ENCODE measurements around the gene DNAH3.
"Not testable (repeated sequence)": the region's sequence is repeated elsewhere in the genome, so short reads cannot be mapped to it uniquely, and the experiment has no call there.

The DNAH3 gene

GRCh38 chr16:21120976-21121520 is 29.6 kb downstream of the DNAH3 start:
- no peak for DNase-seq (ENCODE audit: low spot score)

DNA sequence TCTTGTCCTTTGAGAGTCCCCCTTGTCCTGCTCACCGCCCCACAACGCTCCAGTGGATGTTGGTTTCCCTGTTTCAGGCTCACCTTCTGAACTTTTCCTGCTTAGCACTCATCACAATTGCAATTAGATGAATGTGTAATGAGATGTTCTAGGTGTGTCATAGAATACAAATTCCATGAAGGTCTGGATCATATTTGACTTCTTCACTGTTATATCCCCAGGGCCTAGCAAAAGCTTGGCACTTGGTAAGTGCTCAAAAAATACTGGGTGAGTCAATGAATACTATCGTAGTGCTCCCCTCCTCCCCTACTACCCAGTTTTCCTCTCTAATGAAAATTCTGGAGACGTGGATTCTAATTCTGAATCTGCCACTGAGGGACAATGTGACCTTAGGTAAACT is 33.1 kb downstream of the DNAH3 start:
- DNase-seq (ENCODE audit: low spot score): no peak

- peak; percentile 88 for DNase-seq (ENCODE audit: low spot score)
These were observed 34.4 kb downstream of the DNAH3 start for GRCh38 chr16:21116148-21116693.

- not testable (repeated sequence) for DNase-seq (ENCODE audit: low spot score)
These were observed 35.1 kb downstream of the DNAH3 start for GRCh38 chr16:21115551-21115950.

- no peak for DNase-seq (ENCODE audit: low spot score)
These were observed 46.4 kb downstream of the DNAH3 start for GRCh38 chr16:21103941-21104860.

GRCh38 chr16:21101631-21102420 is 48.8 kb downstream of the DNAH3 start:
- DNase-seq (ENCODE audit: low spot score): peak; percentile 38

DNA sequence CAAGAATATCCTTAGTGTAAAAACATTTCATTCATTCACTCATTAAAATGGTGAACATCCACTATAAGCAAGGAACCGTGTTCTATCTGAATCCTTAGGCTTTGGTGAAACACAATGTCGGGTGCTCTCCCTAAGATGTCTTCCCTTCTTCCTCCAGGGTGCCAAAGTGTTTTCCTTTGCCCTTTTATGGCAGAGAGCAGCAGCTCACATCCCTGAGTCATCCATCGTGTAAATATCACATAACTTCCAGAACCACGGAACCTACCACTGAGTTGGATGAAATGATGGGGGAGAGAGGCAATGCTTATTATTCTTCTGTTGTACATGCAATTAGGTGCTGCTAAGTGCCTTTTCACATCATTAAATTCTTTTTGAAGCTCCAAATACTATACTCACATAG is 50.2 kb downstream of the DNAH3 start:
- DNase-seq (ENCODE audit: low spot score): no peak

- DNase-seq (ENCODE audit: low spot score): no peak
These were observed 53.5 kb downstream of the DNAH3 start for GRCh38 chr16:21097151-21097550.

GRCh38 chr16:21094719-21095118 is 55.9 kb downstream of the DNAH3 start:
- DNase-seq (ENCODE audit: low spot score): not testable (repeated sequence)

GRCh38 chr16:21092951-21093350 is 57.7 kb downstream of the DNAH3 start:
- DNase-seq (ENCODE audit: low spot score): no peak

GRCh38 chr16:21088646-21089538 is 61.8 kb downstream of the DNAH3 start:
- DNase-seq (ENCODE audit: low spot score): no peak

- no peak for DNase-seq (ENCODE audit: low spot score)
These were observed 62.5 kb downstream of the DNAH3 start for GRCh38 chr16:21088143-21088542.

DNA sequence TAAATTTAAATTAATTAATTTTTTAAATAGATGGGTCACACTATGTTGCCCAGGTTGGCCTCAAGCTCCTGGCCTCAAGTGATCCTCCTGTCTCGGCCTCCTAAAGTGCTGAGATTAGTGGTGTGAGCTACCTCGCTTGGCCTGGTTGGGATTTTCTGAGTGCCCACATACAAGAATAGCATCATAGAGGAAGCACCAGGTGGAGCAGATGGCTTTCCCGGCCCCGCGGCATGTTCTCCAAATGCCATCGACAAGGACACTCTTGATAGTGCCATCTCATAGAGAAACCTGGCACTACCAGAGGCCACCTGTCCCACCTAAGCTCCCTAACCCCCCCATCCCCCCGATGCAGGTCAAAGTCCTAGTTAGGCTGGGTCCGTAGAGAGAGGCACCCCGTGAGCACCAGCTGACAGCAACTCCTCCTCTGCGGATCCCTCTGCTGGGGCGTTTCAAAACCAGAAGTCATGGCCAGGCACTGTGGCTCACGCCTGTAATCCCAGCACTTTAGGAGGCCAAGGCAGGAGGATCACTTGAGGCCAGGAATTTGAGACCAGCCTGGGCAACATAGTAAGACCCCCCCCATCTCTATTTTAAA is 65.9 kb downstream of the DNAH3 start:
- DNase-seq (ENCODE audit: low spot score): no peak

DNA sequence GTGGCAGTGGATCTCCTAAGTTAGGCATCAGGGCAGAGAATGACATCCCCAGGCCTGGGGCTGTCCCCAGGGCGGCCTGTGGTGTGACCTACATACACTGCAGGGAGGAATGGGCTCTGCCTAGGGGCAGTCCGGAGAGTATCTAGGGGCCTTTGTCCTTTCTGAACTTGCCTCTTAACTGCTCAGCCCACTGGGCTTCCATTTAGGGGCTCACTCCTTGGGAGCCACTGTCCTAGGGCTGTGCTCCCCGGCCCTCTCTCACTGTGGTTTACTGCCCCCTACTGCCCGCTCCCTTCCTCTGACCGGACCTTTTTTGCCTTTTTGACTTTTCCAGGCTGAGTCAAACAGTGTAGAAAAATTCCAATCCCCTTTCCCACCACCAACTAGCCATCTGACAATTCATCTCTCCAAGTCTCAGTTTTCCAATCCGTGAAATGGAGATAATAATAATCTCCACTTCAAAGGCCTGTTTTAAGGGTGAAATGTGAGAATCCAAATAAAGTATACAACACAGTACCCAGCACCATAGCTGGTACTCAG is 66.8 kb downstream of the DNAH3 start:
- DNase-seq (ENCODE audit: low spot score): peak; percentile 56

GRCh38 chr16:21081329-21081728 is 69.3 kb downstream of the DNAH3 start:
- no peak for DNase-seq (ENCODE audit: low spot score)

- no peak for DNase-seq (ENCODE audit: low spot score)
These were observed 72.1 kb downstream of the DNAH3 start for GRCh38 chr16:21078563-21078962.

GRCh38 chr16:21076186-21076883 is 74.3 kb downstream of the DNAH3 start:
- DNase-seq (ENCODE audit: low spot score): no peak

DNA sequence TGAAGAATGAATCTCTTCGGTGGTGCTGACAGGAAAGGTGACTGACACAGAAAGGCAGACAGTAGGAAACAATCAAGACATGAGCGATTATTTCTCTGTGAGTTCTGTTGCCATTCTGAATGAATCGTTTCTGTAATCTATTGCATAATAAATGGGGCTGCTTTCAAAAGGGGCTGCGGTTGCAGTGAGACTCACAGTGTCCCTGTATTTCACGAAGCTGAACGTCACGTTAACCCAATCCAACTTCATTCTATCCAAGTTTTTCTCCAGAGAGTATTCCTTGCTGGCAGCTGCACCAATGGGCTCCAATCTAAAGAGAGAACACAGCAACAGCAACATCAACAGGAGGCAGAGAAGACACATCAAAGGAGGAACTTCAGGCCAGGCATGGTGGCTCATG is 75.4 kb downstream of the DNAH3 start:
- no peak for DNase-seq (ENCODE audit: low spot score)

DNA sequence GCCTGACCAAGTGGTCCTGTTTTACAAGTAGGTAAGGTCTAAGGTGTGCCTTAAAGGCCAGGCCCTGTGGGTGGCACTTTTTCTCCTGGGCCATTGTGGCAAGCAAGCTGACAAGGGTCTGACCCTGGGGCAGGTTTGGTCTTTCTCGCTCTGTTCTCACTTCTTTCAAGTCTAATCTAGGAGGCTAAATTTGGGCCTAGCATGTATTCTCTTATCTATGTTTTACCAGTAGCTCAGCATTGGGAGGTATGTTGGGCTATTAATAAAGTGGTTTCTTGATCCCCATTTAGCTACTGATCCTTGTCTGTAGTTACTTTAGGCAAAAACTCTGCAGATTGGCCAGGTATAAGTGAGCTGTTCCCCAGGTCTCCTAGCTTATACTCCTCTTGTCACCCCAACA is 77.7 kb downstream of the DNAH3 start:
- DNase-seq (ENCODE audit: low spot score): no peak

GRCh38 chr16:21071741-21072140 is 78.9 kb downstream of the DNAH3 start:
- DNase-seq (ENCODE audit: low spot score): no peak

Data from NAMALWA (cell line).